Mammary epithelial cell (primary cell): ENCODE data around the gene PC.

Experiments used
- CTCF ChIP-seq, 2 donors: IDR thresholded peaks in 1 of 2; conservative IDR thresholded peaks in 1 of 2; 2 replicates each; pipeline ENCODE4 v1.5.1; 2011 to 2012; ENCODE audit warnings: inconsistent platforms in 2 of 2, low read length in 2 of 2, mild to moderate bottlenecking in 2 of 2, control low read depth in 1 of 2, low read depth in 1 of 2; ENCODE audit not compliant: insufficient read depth in 1 of 2; ENCODE audit errors: extremely low read depth in 1 of 2
- EZH2 ChIP-seq: IDR thresholded peaks from 2 replicates; pipeline ENCODE4 v1.6.1; 2012; ENCODE audit warnings: low read length, inconsistent platforms, borderline replicate concordance

GRCh38 chr11:66864924-66865697 is 93.1 kb downstream of the PC start:
- no peak for TF ChIP-seq CTCF (conservative IDR thresholded peaks at IDR 0.05 in 1 of 2, IDR thresholded peaks at IDR 0.05 in 1 of 2; ENCODE audit: extremely low read depth in 1 of 2, insufficient read depth in 1 of 2, low read depth in 1 of 2, low read length in 2 of 2)
- no peak for TF ChIP-seq EZH2
